Measurements from ENCODE around the gene GZMM. TPM values are rescaled to one million over a fixed set of nuclear protein-coding genes. Genes with fewer than 3 reads are reported as not detected.

The GZMM gene
- total and polyA plus RNA-seq, 3 experiments from 2014 or later = 48.8 to 327 (median 50.5) TPM

GRCh38 chr19:579111-579841, 35.4 kb downstream of the GZMM start:
- no peaks in the 10 kb centered on the region for H3K27me3 Mint-ChIP-seq
- H3K4me3 Mint-ChIP-seq = no peak overlapping the region
- Histone ChIP-seq H3K4me3 (ENCODE audit: low read length) (no peak overlapping the region), H3K27me3 (ENCODE audit: insufficient read depth, low read length, poor library complexity, severe bottlenecking) (no peaks in the 10 kb centered on the region), H3K4me1 (ENCODE audit: insufficient read depth, low read length) (peaks cover 14% of the 10 kb centered on the region), H3K27ac (ENCODE audit: low read depth, low read length) (no peak overlapping the region), H3K36me3 (ENCODE audit: insufficient read depth, low read length) (no peaks in the 10 kb centered on the region), H3K9me3 (ENCODE audit: low read length) (no peaks in the 10 kb centered on the region)
- H3K36me3 Mint-ChIP-seq = peaks cover 0 to 40% (median 1%) of the 10 kb centered on the region in 3 donors
- ChIA-PET CTCF (no interaction called here), POLR2A (no interaction called here)
- peaks cover 16 to 22% (median 17%) of the 10 kb centered on the region in 3 donors for H3K4me1 Mint-ChIP-seq
- peak in 1 of 5 donors; percentile 44 for DNase-seq
- H3K9me3 Mint-ChIP-seq = no peaks in the 10 kb centered on the region
- peak overlapping the region in 1 of 8 donors; percentile 54 for H3K27ac Mint-ChIP-seq

GRCh38 chr19:579842-580155, 35.9 kb downstream of the GZMM start:
- CTCF ChIA-PET = no interaction called here
- Histone ChIP-seq H3K27ac (ENCODE audit: low read depth, low read length) (no peak overlapping the region), H3K9me3 (ENCODE audit: low read length) (no peaks in the 10 kb centered on the region), H3K4me3 (ENCODE audit: low read length) (no peak overlapping the region), H3K27me3 (ENCODE audit: insufficient read depth, low read length, poor library complexity, severe bottlenecking) (no peaks in the 10 kb centered on the region), H3K36me3 (ENCODE audit: insufficient read depth, low read length) (no peaks in the 10 kb centered on the region), H3K4me1 (ENCODE audit: insufficient read depth, low read length) (peaks cover 10% of the 10 kb centered on the region)
- Mint-ChIP-seq H3K27ac (no peak overlapping the region), H3K4me1 (peaks cover 11 to 17% (median 12%) of the 10 kb centered on the region in 3 donors), H3K9me3 (no peaks in the 10 kb centered on the region), H3K36me3 (peaks cover 0 to 40% (median 1%) of the 10 kb centered on the region in 3 donors), H3K27me3 (no peaks in the 10 kb centered on the region), H3K4me3 (no peak overlapping the region)
- POLR2A ChIA-PET = no interaction called here
- DNase-seq = no peak

- no peak overlapping the region for H3K27ac ChIP-seq (ENCODE audit: low read depth, low read length)
- Mint-ChIP-seq H3K9me3 (no peaks in the 10 kb centered on the region), H3K4me1 (peaks cover 8 to 13% (median 8%) of the 10 kb centered on the region in 3 donors), H3K4me3 (no peak overlapping the region), H3K27me3 (no peaks in the 10 kb centered on the region), H3K27ac (no peak overlapping the region), H3K36me3 (peaks cover 0 to 38% (median 1%) of the 10 kb centered on the region in 3 donors)
- no peaks in the 10 kb centered on the region for H3K9me3 ChIP-seq (ENCODE audit: low read length)
- H3K36me3 ChIP-seq (ENCODE audit: insufficient read depth, low read length) = no peaks in the 10 kb centered on the region
- H3K4me1 ChIP-seq (ENCODE audit: insufficient read depth, low read length) = peaks cover 5% of the 10 kb centered on the region
- ChIA-PET CTCF (no interaction called here), POLR2A (no interaction called here)
- no peak for DNase-seq
- no peak overlapping the region for H3K4me3 ChIP-seq (ENCODE audit: low read length)
- H3K27me3 ChIP-seq (ENCODE audit: insufficient read depth, low read length, poor library complexity, severe bottlenecking) = no peaks in the 10 kb centered on the region
Measured at GRCh38 chr19:580274-580835, 36.5 kb downstream of the GZMM start.

GRCh38 chr19:581399-582111, 37.7 kb downstream of the GZMM start:
- CTCF ChIA-PET = no interaction called here
- Histone ChIP-seq H3K36me3 (ENCODE audit: insufficient read depth, low read length) (no peaks in the 10 kb centered on the region), H3K4me1 (ENCODE audit: insufficient read depth, low read length) (no peaks in the 10 kb centered on the region), H3K9me3 (ENCODE audit: low read length) (no peaks in the 10 kb centered on the region), H3K4me3 (ENCODE audit: low read length) (no peak overlapping the region), H3K27me3 (ENCODE audit: insufficient read depth, low read length, poor library complexity, severe bottlenecking) (no peaks in the 10 kb centered on the region), H3K27ac (ENCODE audit: low read depth, low read length) (no peak overlapping the region)
- H3K36me3 Mint-ChIP-seq = peaks cover 0 to 38% (median 1%) of the 10 kb centered on the region in 3 donors
- H3K27me3 Mint-ChIP-seq = peaks cover 2 to 4% of the 10 kb centered on the region in 2 donors
- H3K9me3 Mint-ChIP-seq = no peaks in the 10 kb centered on the region
- POLR2A ChIA-PET = no interaction called here
- H3K27ac Mint-ChIP-seq = no peak overlapping the region
- H3K4me3 Mint-ChIP-seq = no peak overlapping the region
- DNase-seq = peak in 1 of 5 donors; percentile 47
- peaks cover 4 to 6% (median 4%) of the 10 kb centered on the region in 3 donors for H3K4me1 Mint-ChIP-seq

DNA sequence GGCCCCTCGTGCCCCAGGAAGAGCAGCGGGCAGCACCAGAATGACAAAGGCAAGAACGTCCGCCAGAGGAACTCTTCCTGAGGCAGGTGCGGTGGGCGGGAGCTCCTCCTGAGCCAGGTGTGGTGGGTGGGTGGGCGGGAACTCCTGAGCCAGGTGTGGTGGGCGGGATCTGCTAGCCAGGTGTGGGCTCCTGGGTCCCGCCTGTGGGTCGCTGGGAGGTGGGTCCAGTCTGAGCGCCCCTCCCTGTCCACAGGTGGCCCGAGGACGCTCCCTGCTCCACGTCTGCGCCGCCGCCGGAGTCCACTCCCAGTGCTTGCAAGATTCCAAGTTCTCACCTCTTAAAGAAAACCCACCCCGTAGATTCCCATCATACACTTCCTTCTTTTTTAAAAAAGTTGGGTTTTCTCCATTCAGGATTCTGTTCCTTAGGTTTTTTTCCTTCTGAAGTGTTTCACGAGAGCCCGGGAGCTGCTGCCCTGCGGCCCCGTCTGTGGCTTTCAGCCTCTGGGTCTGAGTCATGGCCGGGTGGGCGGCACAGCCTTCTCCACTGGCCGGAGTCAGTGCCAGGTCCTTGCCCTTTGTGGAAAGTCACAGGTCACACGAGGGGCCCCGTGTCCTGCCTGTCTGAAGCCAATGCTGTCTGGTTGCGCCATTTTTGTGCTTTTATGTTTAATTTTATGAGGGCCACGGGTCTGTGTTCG, 38.8 kb downstream of the GZMM start:
- Mint-ChIP-seq H3K27me3 (peaks cover 2 to 4% of the 10 kb centered on the region in 2 donors), H3K4me3 (no peak overlapping the region), H3K9me3 (no peaks in the 10 kb centered on the region), H3K36me3 (peaks cover 0 to 36% (median 1%) of the 10 kb centered on the region in 3 donors), H3K4me1 (peaks cover 0 to 1% (median 0%) of the 10 kb centered on the region in 3 donors), H3K27ac (no peak overlapping the region)
- no peaks in the 10 kb centered on the region for H3K9me3 ChIP-seq (ENCODE audit: low read length)
- no peaks in the 10 kb centered on the region for H3K36me3 ChIP-seq (ENCODE audit: insufficient read depth, low read length)
- no peak overlapping the region for H3K4me3 ChIP-seq (ENCODE audit: low read length)
- DNase-seq = no peak
- H3K27me3 ChIP-seq (ENCODE audit: insufficient read depth, low read length, poor library complexity, severe bottlenecking) = peaks cover 2% of the 10 kb centered on the region
- no peaks in the 10 kb centered on the region for H3K4me1 ChIP-seq (ENCODE audit: insufficient read depth, low read length)
- POLR2A ChIA-PET = no interaction called here
- CTCF ChIA-PET = interaction anchor here (2.6 kb wide), 1 partner anchor 152 kb away, joined by 13 read pairs; no protein-coding TSS in a partner anchor
- H3K27ac ChIP-seq (ENCODE audit: low read depth, low read length) = no peak overlapping the region

DNA sequence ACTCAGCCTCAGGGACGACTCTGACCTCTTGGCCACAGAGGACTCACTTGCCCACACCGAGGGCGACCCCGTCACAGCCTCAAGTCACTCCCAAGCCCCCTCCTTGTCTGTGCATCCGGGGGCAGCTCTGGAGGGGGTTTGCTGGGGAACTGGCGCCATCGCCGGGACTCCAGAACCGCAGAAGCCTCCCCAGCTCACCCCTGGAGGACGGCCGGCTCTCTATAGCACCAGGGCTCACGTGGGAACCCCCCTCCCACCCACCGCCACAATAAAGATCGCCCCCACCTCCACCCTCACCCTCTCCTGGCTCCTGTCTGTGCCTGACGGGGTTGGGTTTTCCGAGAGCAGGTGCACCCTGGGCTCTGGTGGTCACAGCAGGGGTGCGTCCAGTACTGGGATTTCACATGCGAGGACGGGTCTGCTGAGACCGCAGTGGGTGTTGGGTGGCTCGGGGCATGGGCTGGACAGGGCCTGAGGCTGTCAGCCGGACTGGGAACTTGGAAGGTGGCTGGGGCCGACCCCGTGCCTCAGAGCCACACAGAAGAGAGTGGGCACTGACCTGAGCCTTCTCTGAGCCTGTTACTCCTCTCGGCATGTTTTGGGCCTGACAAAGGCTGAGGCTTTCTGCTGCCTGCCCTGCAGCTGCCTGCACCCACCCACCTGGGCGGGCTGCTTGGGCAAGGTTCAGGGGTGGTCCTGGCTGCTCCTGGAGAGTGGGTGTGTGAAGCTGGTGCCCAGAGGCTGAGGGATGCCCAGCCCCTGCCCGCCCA, 39.5 kb downstream of the GZMM start:
- Histone ChIP-seq H3K36me3 (ENCODE audit: insufficient read depth, low read length) (no peaks in the 10 kb centered on the region), H3K9me3 (ENCODE audit: low read length) (no peaks in the 10 kb centered on the region), H3K27me3 (ENCODE audit: insufficient read depth, low read length, poor library complexity, severe bottlenecking) (peaks cover 3% of the 10 kb centered on the region), H3K4me3 (ENCODE audit: low read length) (no peak overlapping the region), H3K4me1 (ENCODE audit: insufficient read depth, low read length) (peaks cover 5% of the 10 kb centered on the region), H3K27ac (ENCODE audit: low read depth, low read length) (no peak overlapping the region)
- POLR2A ChIA-PET = no interaction called here
- Mint-ChIP-seq H3K27me3 (peaks cover 6 to 9% of the 10 kb centered on the region in 2 donors), H3K4me1 (peaks cover 4 to 5% (median 4%) of the 10 kb centered on the region in 3 donors), H3K9me3 (no peaks in the 10 kb centered on the region), H3K4me3 (no peak overlapping the region), H3K36me3 (peaks cover 0 to 32% (median 1%) of the 10 kb centered on the region in 3 donors), H3K27ac (no peak overlapping the region)
- no peak for DNase-seq
- CTCF ChIA-PET = interaction anchor here (0.9 to 2.8 kb wide), 6 partner anchors 8 to 155 kb away, joined by 3 to 13 read pairs (median 8); partner anchors contain the start of gene CDC34

DNA sequence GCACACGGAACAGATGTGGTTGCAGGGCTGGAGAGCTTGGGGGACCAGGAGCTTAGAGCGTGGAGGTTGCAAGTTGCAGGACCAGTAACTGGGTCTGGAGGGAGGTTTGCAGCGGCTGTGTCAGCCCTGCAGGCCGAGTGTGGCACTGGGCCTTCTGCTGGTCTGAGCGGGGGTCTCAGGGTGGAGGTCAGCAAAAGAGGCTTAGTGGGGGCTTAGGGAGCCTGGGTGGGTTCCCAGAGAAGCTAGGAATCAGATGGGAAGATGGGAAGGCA, 40.1 kb downstream of the GZMM start:
- Mint-ChIP-seq H3K27ac (no peak overlapping the region), H3K9me3 (no peaks in the 10 kb centered on the region), H3K36me3 (peaks cover 0 to 30% (median 1%) of the 10 kb centered on the region in 3 donors), H3K4me3 (no peak overlapping the region), H3K27me3 (peaks cover 6 to 12% of the 10 kb centered on the region in 2 donors), H3K4me1 (peaks cover 4 to 9% (median 4%) of the 10 kb centered on the region in 3 donors)
- no peaks in the 10 kb centered on the region for H3K9me3 ChIP-seq (ENCODE audit: low read length)
- no peak overlapping the region for H3K4me3 ChIP-seq (ENCODE audit: low read length)
- CTCF ChIA-PET = interaction anchor here (0.7 to 2.8 kb wide), 11 partner anchors 8 to 155 kb away, joined by 3 to 13 read pairs (median 4); partner anchors contain the start of genes CDC34 and GZMM
- peaks cover 10% of the 10 kb centered on the region for H3K4me1 ChIP-seq (ENCODE audit: insufficient read depth, low read length)
- H3K36me3 ChIP-seq (ENCODE audit: insufficient read depth, low read length) = no peaks in the 10 kb centered on the region
- H3K27ac ChIP-seq (ENCODE audit: low read depth, low read length) = no peak overlapping the region
- peaks cover 8% of the 10 kb centered on the region for H3K27me3 ChIP-seq (ENCODE audit: insufficient read depth, low read length, poor library complexity, severe bottlenecking)
- DNase-seq = no peak
- POLR2A ChIA-PET = interaction anchor here (0.7 kb wide), 1 partner anchor 76 kb away, joined by 5 read pairs; no protein-coding TSS in a partner anchor

Measured in CD8-positive, alpha-beta memory T cell (primary cell).